GM12878 (cell line): ENCODE data around the gene C16orf86. TPM values are rescaled to one million over a fixed set of nuclear protein-coding genes. Genes with fewer than 3 reads are reported as not detected.
A peak's percentile ranks its signal among the peaks of the same experiment; 100 is the strongest.

Experiments
- ATAC-seq: fragments of 200-7000 bp; cut with Tn5 transposase; 3 replicates; pipeline ENCODE4 v1.9.1; 2020; ENCODE audit warnings: mild to moderate bottlenecking, moderate library complexity
- BruUV-seq: library from RNA; stranded (reverse); fragments of 400-500 nt; replicated peaks from 2 replicates; lab custom pipeline; 2021; lab: Mats Ljungman, UMichigan
- CTCF ChIA-PET: fragments of 300-600 bp; sonication (Branson Sonifier 250); formaldehyde crosslinking; extraction: SDS; loops from one replicate; lab custom pipeline; 2021; ENCODE audit warnings: inconsistent platforms; lab: Yijun Ruan, JAX
- POLR2A ChIA-PET: fragments of 350-600 bp; formaldehyde crosslinking; extraction: SDS; loops from one replicate; lab custom pipeline; 2021; ENCODE audit warnings: inconsistent platforms; lab: Charles Lee
- RAD21 ChIA-PET: fragments of 300-600 bp; sonication (Branson Sonifier 250); formaldehyde crosslinking; loops from one replicate; lab custom pipeline; 2023; ENCODE audit warnings: antibody characterized with exemption; ENCODE audit not compliant: unreplicated experiment; lab: Charles Lee
- SMC1A ChIA-PET: fragments of 300-600 bp; sonication (Branson Sonifier 250); formaldehyde crosslinking; loops from one replicate; lab custom pipeline; 2023; ENCODE audit not compliant: unreplicated experiment, uncharacterized antibody; lab: Charles Lee
- DNase-seq: peaks from one replicate; pipeline ENCODE4 v3.0.0-alpha.2; 2011; ENCODE audit warnings: low read depth, low spot score
- FAIRE-seq: peaks from 3 replicates; lab custom pipeline; 2011; peaks lifted over from hg19 to GRCh38; lab: Jason Lieb, UNC
- H2AFZ ChIP-seq: 2 replicates; pipeline ENCODE4 v1.6.0; 2011; ENCODE audit warnings: low read depth, low read length, control low read depth; ENCODE audit not compliant: control insufficient read depth
- H3K27ac ChIP-seq: 2 replicates; pipeline ENCODE4 v1.5.1; 2011; ENCODE audit warnings: control low read depth; ENCODE audit not compliant: control insufficient read depth, insufficient read depth
- H3K27me3 ChIP-seq, 2 experiments: replicated peaks in 1 of 2; 2 replicates each; pipeline versions ENCODE4 v1.6.0 to v1.6.1; 2011; ENCODE audit warnings: low read length in 1 of 2; ENCODE audit not compliant: control insufficient read depth in 2 of 2, insufficient read depth in 2 of 2
- H3K36me3 ChIP-seq, 2 experiments: 2 replicates each; pipeline ENCODE4 v1.5.1; 2011; ENCODE audit warnings: low read length in 1 of 2; ENCODE audit not compliant: control insufficient read depth in 2 of 2, insufficient read depth in 2 of 2
- H3K4me1 ChIP-seq: 2 replicates; pipeline ENCODE4 v1.6.1; 2011; ENCODE audit warnings: mild to moderate bottlenecking, low read length, moderate library complexity, mixed read lengths; ENCODE audit not compliant: control insufficient read depth, insufficient read depth
- H3K4me2 ChIP-seq: 2 replicates; pipeline ENCODE4 v1.6.0; 2011; ENCODE audit warnings: control low read depth; ENCODE audit not compliant: control insufficient read depth, insufficient read depth
- H3K4me3 ChIP-seq: fragments of 200-600 bp; sonication (generic); 2 replicates; pipeline ENCODE4 v1.5.1; 2016
- H3K79me2 ChIP-seq: 2 replicates; pipeline ENCODE4 v1.6.0; 2011; ENCODE audit warnings: low read length; ENCODE audit not compliant: control insufficient read depth, insufficient read depth
- H3K9ac ChIP-seq: 2 replicates; pipeline ENCODE4 v1.8.0; 2011; ENCODE audit warnings: low read length, control low read depth, mixed read lengths; ENCODE audit not compliant: control insufficient read depth, insufficient read depth
- H3K9me3 ChIP-seq: replicated peaks from 3 replicates; pipeline ENCODE4 v1.5.1; 2011; ENCODE audit warnings: mild to moderate bottlenecking, low read length; ENCODE audit not compliant: control insufficient read depth, insufficient read depth
- H4K20me1 ChIP-seq: 2 replicates; pipeline ENCODE4 v1.6.0; 2011; ENCODE audit not compliant: control insufficient read depth, insufficient read depth
- BACH1 ChIP-seq: fragments of 450-650 bp; IDR thresholded peaks from 2 replicates; pipeline ENCODE4 v1.6.1; 2017; ENCODE audit warnings: mild to moderate bottlenecking, borderline replicate concordance
- EZH2 ChIP-seq: IDR thresholded peaks from 2 replicates; pipeline ENCODE4 v1.6.1; 2012; ENCODE audit warnings: low read depth, mild to moderate bottlenecking, control low read depth, inconsistent platforms, low read length, borderline replicate concordance; ENCODE audit not compliant: control insufficient read depth
- KLF5 ChIP-seq: fragments of 450-650 bp; IDR thresholded peaks from 2 replicates; pipeline ENCODE4 v1.6.1; 2014; ENCODE audit warnings: mild to moderate bottlenecking; ENCODE audit not compliant: partially characterized antibody
- TBL1XR1 ChIP-seq: IDR thresholded peaks from 2 replicates; pipeline ENCODE4 v1.6.1; 2012; ENCODE audit warnings: low read depth, low read length, improper control_type of control experiment
- WGBS: methylation state at CpG from one replicate; pipeline ENCODE4 v1.1.6; 2016; ENCODE audit warnings: low lambda C conversion rate; ENCODE audit not compliant: insufficient replicate concordance, insufficient coverage; ENCODE audit errors: missing lambda C conversion rate; 5-methylcytosine and 5-hydroxymethylcytosine counted together
- in situ Hi-C: fragments of 300-500 bp; cut with MboI; formaldehyde crosslinking; loops from 9 replicates; pipeline ENCODE4 v1.14.3; 2018; ENCODE audit warnings: mixed read lengths
- intact Hi-C: fragments of 100-400 bp; cut with micrococcal nuclease; formaldehyde crosslinking; loops from one replicate; pipeline ENCODE4 v1.14.2; 2022; ENCODE audit not compliant: unreplicated experiment
- polyA plus RNA-seq, 11 experiments: library from polyadenylated mRNA; depleted of rRNA in 4 of 11; unstranded in 6 of 11; stranded (reverse) in 5 of 11; fragments of >200 nt; fragmentation: Nextera tagmentation in 4 of 11; fragmentation: Illumina TruSeq in 1 of 11; extraction: Ambion mirVana in 4 of 11; extraction: Trizol in 1 of 11; gene quantifications; 1 replicate in 1 of 11; 2 replicates in 10 of 11; pipeline versions ENCODE4 v1.2.1 to v1.2.3, GENCODE V29; 2011 to 2016; ENCODE audit warnings: inconsistent platforms in 2 of 11, missing spikeins in 2 of 11, low read depth in 1 of 11
- total RNA-seq, 4 experiments: library from RNA; depleted of rRNA in 3 of 4; stranded (reverse); fragments of >200 nt in 3 of 4; fragmentation: Illumina TruSeq in 1 of 4; extraction: Trizol in 1 of 4; gene quantifications; 2 replicates each; pipeline versions ENCODE4 v1.2.1 to v1.2.3, GENCODE V29; 2013 to 2021
- TF ChIP-seq, protein P1 (sequence below): fragments of 450-650 bp; formaldehyde crosslinking; IDR thresholded peaks from 2 replicates; pipeline ENCODE4 v1.4.0; 2020; ENCODE audit warnings: mild to moderate bottlenecking, moderate library complexity

The C16orf86 gene
- total and polyA plus RNA-seq, 10 of the 15 experiments (the other 5 are each of a cell fraction or from before 2014, with no cell fraction given), result 0.11 to 3.3 (median 1.6) TPM

DNA sequence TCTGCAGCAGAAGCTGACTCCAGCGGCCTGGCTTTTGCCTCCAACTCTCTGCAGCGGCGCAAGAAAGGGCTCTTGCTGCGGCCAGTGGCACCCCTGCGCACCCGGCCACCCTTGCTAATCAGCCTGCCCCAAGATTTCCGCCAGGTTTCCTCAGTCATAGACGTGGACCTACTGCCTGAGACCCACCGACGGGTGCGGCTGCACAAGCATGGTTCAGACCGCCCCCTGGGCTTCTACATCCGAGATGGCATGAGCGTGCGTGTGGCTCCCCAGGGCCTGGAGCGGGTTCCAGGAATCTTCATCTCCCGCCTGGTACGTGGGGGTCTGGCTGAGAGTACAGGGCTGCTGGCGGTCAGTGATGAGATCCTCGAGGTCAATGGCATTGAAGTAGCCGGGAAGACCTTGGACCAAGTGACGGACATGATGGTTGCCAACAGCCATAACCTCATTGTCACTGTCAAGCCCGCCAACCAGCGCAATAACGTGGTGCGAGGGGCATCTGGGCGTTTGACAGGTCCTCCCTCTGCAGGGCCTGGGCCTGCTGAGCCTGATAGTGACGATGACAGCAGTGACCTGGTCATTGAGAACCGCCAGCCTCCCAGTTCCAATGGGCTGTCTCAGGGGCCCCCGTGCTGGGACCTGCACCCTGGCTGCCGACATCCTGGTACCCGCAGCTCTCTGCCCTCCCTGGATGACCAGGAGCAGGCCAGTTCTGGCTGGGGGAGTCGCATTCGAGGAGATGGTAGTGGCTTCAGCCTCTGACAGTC, 4.5 kb upstream of the C16orf86 start:
- Histone ChIP-seq H3K79me2 (peaks cover 12% of the 10 kb centered on the region), H3K27ac (no peak overlapping the region), H3K4me3 (no peak overlapping the region), H2AFZ (no peak overlapping the region), H3K4me1 (peaks cover 13% of the 10 kb centered on the region), H3K9ac (no peak overlapping the region), H3K4me2 (peak overlapping the region; percentile 78; the same call in 1 of the 2 replicates), H3K27me3 (no peaks in the 10 kb centered on the region), H4K20me1 (no peaks in the 10 kb centered on the region), H3K36me3 (peaks cover 9 to 10% of the 10 kb centered on the region in 2 experiments; a peak in 3 of 4 replicates), H3K9me3 (no peaks in the 10 kb centered on the region)
- ChIA-PET RAD21 (interaction anchor here (0.7 kb wide), 1 partner anchor 17 kb away, joined by 4 read pairs; the partner anchor contains the start of gene CARMIL2), CTCF (interaction anchor here (1.4 to 11.9 kb wide), 3 partner anchors 17 to 144 kb away, joined by 5 to 196 read pairs (median 12); partner anchors contain the start of genes CARMIL2 and CTCF), SMC1A (interaction anchor here (1.0 to 1.4 kb wide), 2 partner anchors 18 to 154 kb away, joined by 3 read pairs; partner anchors contain the start of gene CARMIL2), POLR2A (no interaction called here)
- TF ChIP-seq KLF5 (no peak), TBL1XR1 (no peak), BACH1 (no peak), EZH2 (no peak)
- TF ChIP-seq, protein P1, sequence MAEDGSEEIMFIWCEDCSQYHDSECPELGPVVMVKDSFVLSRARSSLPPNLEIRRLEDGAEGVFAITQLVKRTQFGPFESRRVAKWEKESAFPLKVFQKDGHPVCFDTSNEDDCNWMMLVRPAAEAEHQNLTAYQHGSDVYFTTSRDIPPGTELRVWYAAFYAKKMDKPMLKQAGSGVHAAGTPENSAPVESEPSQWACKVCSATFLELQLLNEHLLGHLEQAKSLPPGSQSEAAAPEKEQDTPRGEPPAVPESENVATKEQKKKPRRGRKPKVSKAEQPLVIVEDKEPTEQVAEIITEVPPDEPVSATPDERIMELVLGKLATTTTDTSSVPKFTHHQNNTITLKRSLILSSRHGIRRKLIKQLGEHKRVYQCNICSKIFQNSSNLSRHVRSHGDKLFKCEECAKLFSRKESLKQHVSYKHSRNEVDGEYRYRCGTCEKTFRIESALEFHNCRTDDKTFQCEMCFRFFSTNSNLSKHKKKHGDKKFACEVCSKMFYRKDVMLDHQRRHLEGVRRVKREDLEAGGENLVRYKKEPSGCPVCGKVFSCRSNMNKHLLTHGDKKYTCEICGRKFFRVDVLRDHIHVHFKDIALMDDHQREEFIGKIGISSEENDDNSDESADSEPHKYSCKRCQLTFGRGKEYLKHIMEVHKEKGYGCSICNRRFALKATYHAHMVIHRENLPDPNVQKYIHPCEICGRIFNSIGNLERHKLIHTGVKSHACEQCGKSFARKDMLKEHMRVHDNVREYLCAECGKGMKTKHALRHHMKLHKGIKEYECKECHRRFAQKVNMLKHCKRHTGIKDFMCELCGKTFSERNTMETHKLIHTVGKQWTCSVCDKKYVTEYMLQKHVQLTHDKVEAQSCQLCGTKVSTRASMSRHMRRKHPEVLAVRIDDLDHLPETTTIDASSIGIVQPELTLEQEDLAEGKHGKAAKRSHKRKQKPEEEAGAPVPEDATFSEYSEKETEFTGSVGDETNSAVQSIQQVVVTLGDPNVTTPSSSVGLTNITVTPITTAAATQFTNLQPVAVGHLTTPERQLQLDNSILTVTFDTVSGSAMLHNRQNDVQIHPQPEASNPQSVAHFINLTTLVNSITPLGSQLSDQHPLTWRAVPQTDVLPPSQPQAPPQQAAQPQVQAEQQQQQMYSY (CRISPR knock-in tag), result no peak
- in situ Hi-C loops (no loop called here), intact Hi-C loops (loop anchor here (5.0 kb wide), 1 partner anchor 505 kb away; the partner anchor contains the start of genes FBXL8 and TRADD)
- FAIRE-seq (no peak), DNase-seq (no peak), ATAC-seq (no peak)
- BruUV-seq, result no TSS peak
- WGBS, result 97% methylated on average over 34 of the region's 34 CpGs
